Memory B cell (primary cell): Measurements from ENCODE around the gene RHCE.
A peak's percentile ranks its signal among the peaks of the same experiment; 100 is the strongest.
"Not testable (repeated sequence)": the region's sequence is repeated elsewhere in the genome, so short reads cannot be mapped to it uniquely, and the experiment has no call there.

Experiments
- ATAC-seq: fragments of 150-1000 bp; cut with Tn5 transposase; 2 replicates; pipeline ENCODE4 v1.10.0; 2021; ENCODE audit warnings: low read depth, mild to moderate bottlenecking, moderate library complexity
- DNase-seq, 2 donors: peaks; one replicate each; pipeline ENCODE4 v3.0.0; 2022; ENCODE audit warnings: low spot score in 2 of 2
- H3K27ac Mint-ChIP-seq: one replicate; pipeline ENCODE4 v1.8.0; 2022; ENCODE audit warnings: mild to moderate bottlenecking, moderate library complexity, mixed read lengths
- H3K27me3 Mint-ChIP-seq: one replicate; pipeline ENCODE4 v1.8.0; 2022; ENCODE audit warnings: mixed read lengths
- H3K36me3 Mint-ChIP-seq: one replicate; pipeline ENCODE4 v1.8.0; 2022; ENCODE audit warnings: mild to moderate bottlenecking, mixed read lengths
- H3K4me1 Mint-ChIP-seq: one replicate; pipeline ENCODE4 v1.8.0; 2022; ENCODE audit warnings: mixed read lengths
- H3K4me3 Mint-ChIP-seq: one replicate; pipeline ENCODE4 v1.8.0; 2022; ENCODE audit warnings: mild to moderate bottlenecking, moderate library complexity, mixed read lengths
- H3K9me3 Mint-ChIP-seq: one replicate; pipeline ENCODE4 v1.8.0; 2022; ENCODE audit warnings: mixed read lengths

RHCE gene

DNA sequence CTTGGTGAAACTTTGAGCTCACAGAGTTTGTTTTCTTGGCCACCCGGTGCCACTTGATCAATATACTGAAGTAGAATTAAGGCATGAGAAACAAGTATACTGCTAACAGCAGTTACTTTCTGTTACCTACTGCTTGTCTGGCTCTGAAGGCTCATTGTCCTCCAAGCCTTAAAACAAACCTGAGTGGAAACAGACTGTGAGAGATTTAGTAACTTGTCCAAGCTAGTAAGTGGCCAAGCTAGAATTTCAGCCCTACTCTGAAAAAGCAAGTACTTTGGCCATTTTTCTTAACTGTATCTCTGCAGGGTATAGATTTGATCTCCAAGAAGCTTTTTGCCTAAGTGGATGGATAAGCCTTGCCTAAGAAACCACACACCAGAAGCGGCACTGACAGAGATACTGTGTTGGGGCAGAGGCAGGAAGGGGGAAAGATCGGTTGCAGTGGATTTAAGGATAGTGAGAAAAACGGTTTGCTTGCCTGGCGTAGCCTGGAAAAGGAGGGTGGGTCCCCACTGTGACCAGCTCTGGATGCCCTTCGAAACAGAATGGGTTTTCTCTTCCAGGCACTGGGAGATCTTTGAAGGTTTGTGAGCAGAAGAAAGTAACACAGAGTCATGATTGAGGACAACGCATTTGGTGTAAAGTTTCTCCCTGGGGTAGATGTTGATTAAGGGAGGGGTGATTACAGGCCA is 8.0 kb upstream of the RHCE start:
- H3K4me1 Mint-ChIP-seq = peaks cover 16% of the 10 kb centered on the region
- H3K27me3 Mint-ChIP-seq = no peaks in the 10 kb centered on the region
- no peaks in the 10 kb centered on the region for H3K9me3 Mint-ChIP-seq
- peak overlapping the region; percentile 45 for H3K4me3 Mint-ChIP-seq
- ATAC-seq (no peak), DNase-seq (no peak)
- no peaks in the 10 kb centered on the region for H3K36me3 Mint-ChIP-seq
- no peak overlapping the region for H3K27ac Mint-ChIP-seq

DNA sequence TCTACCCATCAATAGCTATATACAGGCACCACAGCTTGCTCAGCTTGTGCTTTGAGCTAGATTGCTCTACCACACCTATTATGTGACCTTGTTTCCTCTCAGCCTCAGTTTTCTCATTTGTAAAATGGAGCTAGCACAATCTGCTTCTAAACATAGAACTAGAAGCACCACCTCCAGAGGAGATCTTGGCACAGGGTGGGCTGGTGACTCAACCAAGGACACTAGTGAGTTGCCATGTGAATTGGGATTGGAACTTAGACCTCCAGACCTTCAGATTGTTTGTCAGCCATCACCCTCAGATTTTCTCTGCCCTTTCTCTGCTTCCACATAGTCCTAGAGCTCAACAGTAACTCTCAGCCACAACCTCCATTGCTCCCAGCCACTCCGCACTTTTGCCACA is 7.1 kb upstream of the RHCE start:
- no peak for ATAC-seq
- Mint-ChIP-seq H3K4me3 (no peak overlapping the region), H3K27me3 (no peaks in the 10 kb centered on the region), H3K27ac (no peak overlapping the region), H3K4me1 (peaks cover 12% of the 10 kb centered on the region), H3K9me3 (no peaks in the 10 kb centered on the region), H3K36me3 (no peaks in the 10 kb centered on the region)
- DNase-seq = no peak

- no peaks in the 10 kb centered on the region for H3K36me3 Mint-ChIP-seq
- no peak overlapping the region for H3K27ac Mint-ChIP-seq
- DNase-seq (no peak), ATAC-seq (no peak)
- H3K4me3 Mint-ChIP-seq = no peak overlapping the region
- peaks cover 3% of the 10 kb centered on the region for H3K27me3 Mint-ChIP-seq
- H3K4me1 Mint-ChIP-seq = no peaks in the 10 kb centered on the region
- H3K9me3 Mint-ChIP-seq = no peaks in the 10 kb centered on the region
Observed at GRCh38 chr1:25425098-25426085, 4.8 kb upstream of the RHCE start.

GRCh38 chr1:25423206-25423605 is 2.6 kb upstream of the RHCE start:
- DNase-seq, H3K27ac Mint-ChIP-seq, H3K4me1 Mint-ChIP-seq, H3K27me3 Mint-ChIP-seq, H3K4me3 Mint-ChIP-seq, ATAC-seq, H3K36me3 Mint-ChIP-seq, H3K9me3 Mint-ChIP-seq: not testable (repeated sequence)

DNA sequence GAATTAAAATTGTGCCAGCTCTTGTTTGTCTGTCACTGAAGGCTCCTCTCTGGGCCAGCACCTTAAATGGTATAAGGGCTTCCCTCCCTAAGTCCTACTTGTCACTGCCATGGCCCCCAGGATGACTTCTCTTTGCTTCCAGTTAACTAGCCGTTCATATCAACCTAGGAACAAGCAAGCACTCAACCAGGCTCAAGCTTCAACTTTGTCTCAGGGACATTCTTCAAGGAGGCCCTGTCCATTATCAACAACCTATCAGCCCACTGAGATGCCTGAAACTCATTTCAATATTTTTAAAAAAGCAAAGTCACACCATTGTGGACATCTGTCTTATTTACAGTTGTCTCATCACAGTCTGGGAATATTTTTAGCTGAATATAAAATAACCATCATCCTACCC is 1.3 kb downstream of the RHCE start:
- not testable (repeated sequence) for ATAC-seq, H3K9me3 Mint-ChIP-seq, H3K4me1 Mint-ChIP-seq, DNase-seq, H3K27ac Mint-ChIP-seq, H3K27me3 Mint-ChIP-seq, H3K4me3 Mint-ChIP-seq, H3K36me3 Mint-ChIP-seq

- not testable (repeated sequence) for H3K4me1 Mint-ChIP-seq, H3K27me3 Mint-ChIP-seq, H3K9me3 Mint-ChIP-seq, H3K4me3 Mint-ChIP-seq, ATAC-seq, H3K36me3 Mint-ChIP-seq, H3K27ac Mint-ChIP-seq, DNase-seq
Observed at GRCh38 chr1:25417280-25417679, 3.3 kb downstream of the RHCE start.

GRCh38 chr1:25414578-25414977 is 6.0 kb downstream of the RHCE start:
- ATAC-seq, H3K27me3 Mint-ChIP-seq, DNase-seq, H3K4me1 Mint-ChIP-seq, H3K27ac Mint-ChIP-seq, H3K36me3 Mint-ChIP-seq, H3K9me3 Mint-ChIP-seq, H3K4me3 Mint-ChIP-seq: not testable (repeated sequence)

DNA sequence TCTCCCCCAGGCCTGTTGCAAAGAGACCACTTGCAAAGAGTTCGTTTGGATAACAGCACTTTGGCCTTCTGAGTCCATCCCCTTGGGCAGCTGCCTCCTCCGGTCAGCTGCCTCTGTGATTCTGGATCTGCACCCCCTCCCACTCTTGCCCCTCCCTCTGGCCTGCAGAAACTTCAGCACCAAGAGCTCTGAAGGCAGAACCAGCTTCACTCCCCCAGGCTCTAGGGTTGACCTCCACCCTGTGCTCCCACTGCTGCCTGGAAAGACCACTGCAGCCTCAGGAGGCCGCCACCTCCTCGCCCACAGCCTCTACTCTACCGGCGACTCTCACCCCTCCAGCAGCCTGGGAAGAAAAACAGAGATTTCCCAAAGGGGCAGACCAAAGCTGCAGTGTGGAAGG is 6.5 kb downstream of the RHCE start:
- not testable (repeated sequence) for DNase-seq, H3K4me3 Mint-ChIP-seq, H3K27ac Mint-ChIP-seq, H3K27me3 Mint-ChIP-seq, H3K4me1 Mint-ChIP-seq, H3K36me3 Mint-ChIP-seq, ATAC-seq, H3K9me3 Mint-ChIP-seq

DNA sequence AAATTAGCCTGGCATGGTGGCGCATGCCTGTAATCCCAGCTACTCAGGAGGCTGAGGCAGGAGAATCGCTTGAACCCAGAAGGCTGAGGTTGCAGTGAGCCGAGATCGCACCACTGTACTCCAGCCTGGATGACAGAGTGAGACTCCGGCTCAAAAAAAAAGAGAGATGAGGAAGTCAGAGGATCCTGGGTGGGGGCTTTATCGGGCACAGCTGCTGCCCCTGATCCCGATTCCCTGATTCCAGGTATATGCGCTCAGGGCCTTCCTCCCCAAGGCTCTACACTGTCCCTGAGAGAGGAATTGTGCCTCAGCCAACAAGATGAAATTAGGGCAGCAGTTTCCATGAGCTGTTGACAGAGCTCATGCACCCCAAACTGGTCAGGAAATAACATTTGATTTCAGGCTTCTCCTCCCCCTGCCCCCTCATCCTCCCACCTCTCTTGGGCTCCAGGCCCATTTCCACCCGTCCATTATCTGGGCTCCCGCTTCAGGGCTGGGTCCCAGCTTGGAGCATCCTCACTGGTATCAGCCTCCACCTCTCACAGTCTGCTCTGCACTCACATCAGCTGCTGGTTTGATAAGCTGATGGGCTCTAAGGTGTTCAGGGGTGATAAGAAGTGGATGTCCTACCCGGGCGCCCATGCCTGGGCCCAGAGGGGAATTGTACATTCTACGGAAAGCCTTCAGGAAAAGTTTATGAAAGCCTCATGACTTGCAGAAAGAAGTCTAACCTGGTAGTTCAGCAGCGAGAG is 7.6 kb downstream of the RHCE start:
- H3K36me3 Mint-ChIP-seq, H3K27me3 Mint-ChIP-seq, H3K4me1 Mint-ChIP-seq, H3K4me3 Mint-ChIP-seq, ATAC-seq, DNase-seq, H3K27ac Mint-ChIP-seq, H3K9me3 Mint-ChIP-seq: not testable (repeated sequence)

GRCh38 chr1:25409641-25410427 is 10.8 kb downstream of the RHCE start:
- H3K4me3 Mint-ChIP-seq, DNase-seq, H3K4me1 Mint-ChIP-seq, H3K27ac Mint-ChIP-seq, H3K27me3 Mint-ChIP-seq, ATAC-seq, H3K9me3 Mint-ChIP-seq, H3K36me3 Mint-ChIP-seq: not testable (repeated sequence)

- peak; percentile 63 for ATAC-seq
- H3K9me3 Mint-ChIP-seq, H3K27me3 Mint-ChIP-seq, H3K4me3 Mint-ChIP-seq, DNase-seq, H3K4me1 Mint-ChIP-seq, H3K27ac Mint-ChIP-seq, H3K36me3 Mint-ChIP-seq: not testable (repeated sequence)
Observed at GRCh38 chr1:25405731-25406305, 14.8 kb downstream of the RHCE start.

GRCh38 chr1:25402947-25403803 is 17.4 kb downstream of the RHCE start:
- not testable (repeated sequence) for H3K27ac Mint-ChIP-seq, DNase-seq, H3K9me3 Mint-ChIP-seq, H3K4me3 Mint-ChIP-seq, H3K27me3 Mint-ChIP-seq, H3K4me1 Mint-ChIP-seq, H3K36me3 Mint-ChIP-seq
- ATAC-seq = peak; percentile 65

DNA sequence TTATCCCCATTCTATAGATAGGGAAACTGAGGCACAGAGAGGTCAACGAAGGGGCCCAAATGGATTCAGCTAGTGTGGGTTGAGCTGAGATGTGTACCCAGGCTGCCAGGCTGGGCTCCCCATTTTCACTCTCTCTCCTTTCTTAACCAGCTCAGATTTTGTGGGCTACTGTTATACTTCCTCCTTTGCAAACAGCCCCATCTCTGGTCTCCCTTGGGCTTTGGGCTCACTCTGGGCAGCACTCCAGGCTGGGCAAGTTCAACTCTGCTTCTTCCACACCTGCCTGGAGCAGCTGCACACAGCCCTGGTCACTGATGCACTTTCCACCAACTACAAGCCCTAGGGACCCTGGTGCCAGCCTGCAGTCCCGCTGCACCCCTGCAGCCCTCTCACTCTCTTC is 22.5 kb downstream of the RHCE start:
- not testable (repeated sequence) for H3K9me3 Mint-ChIP-seq, DNase-seq, H3K4me3 Mint-ChIP-seq, H3K27ac Mint-ChIP-seq, H3K4me1 Mint-ChIP-seq, H3K27me3 Mint-ChIP-seq, H3K36me3 Mint-ChIP-seq
- ATAC-seq = peak; percentile 81
